Measurements from ENCODE around the gene MAP3K21. TPM values are rescaled to one million over a fixed set of nuclear protein-coding genes. Genes with fewer than 3 reads are reported as not detected.
A peak's percentile ranks its signal among the peaks of the same experiment; 100 is the strongest.

The MAP3K21 gene
- total RNA-seq: 1 to 10 TPM; 5.5 to 5.6 TPM

GRCh38 chr1:233327651-233328141 is at the start of gene MAP3K21:
Gene MAP3K21, plus strand, starts transcription at chr1:233327724. Its CDS starts 305 bp downstream, at chr1:233328029.
- H3K36me3 Mint-ChIP-seq: no peaks in the 10 kb centered on the region
- H3K27ac Mint-ChIP-seq: no peak within 1 kb of the TSS
- no peaks in the 10 kb centered on the region for H3K9me3 Mint-ChIP-seq
- no peak for DNase-seq
- H3K4me3 Mint-ChIP-seq: peak within 1 kb of the TSS; percentile 70
- intact Hi-C loops (cut with micrococcal nuclease): loop anchor here (1.0 kb wide), 1 partner anchor 32 kb away; the partner anchor contains the start of gene PCNX2
- peaks cover 13% of the 10 kb centered on the region for H3K4me1 Mint-ChIP-seq (ENCODE audit: low read depth)
- H3K27me3 Mint-ChIP-seq: no peaks in the 10 kb centered on the region
- ChIA-PET CTCF (interaction anchor here (0.7 to 2.0 kb wide), 3 partner anchors 23 to 38 kb away, joined by 3 to 6 read pairs (median 5); no protein-coding TSS in a partner anchor), POLR2A (interaction anchor here (1.1 kb wide), 1 partner anchor 33 kb away, joined by 3 read pairs; the partner anchor contains the start of gene PCNX2)

GRCh38 chr1:233278631-233279030 is 48.9 kb upstream of the MAP3K21 start:
- ChIA-PET POLR2A (no interaction called here), CTCF (interaction anchor here (0.6 kb wide), 1 partner anchor 85 kb away, joined by 3 read pairs; no protein-coding TSS in a partner anchor)
- Mint-ChIP-seq H3K4me3 (no peak overlapping the region), H3K36me3 (peaks cover 10% of the 10 kb centered on the region), H3K9me3 (no peaks in the 10 kb centered on the region), H3K27ac (no peak overlapping the region), H3K27me3 (no peaks in the 10 kb centered on the region), H3K4me1 (ENCODE audit: low read depth) (peaks cover 35% of the 10 kb centered on the region)
- DNase-seq: no peak
- intact Hi-C loops (cut with micrococcal nuclease): no loop called here

GRCh38 chr1:233279971-233280370 is 47.6 kb upstream of the MAP3K21 start:
- Mint-ChIP-seq H3K27ac (no peak overlapping the region), H3K4me3 (no peak overlapping the region), H3K36me3 (peaks cover 6% of the 10 kb centered on the region), H3K27me3 (no peaks in the 10 kb centered on the region), H3K9me3 (no peaks in the 10 kb centered on the region), H3K4me1 (ENCODE audit: low read depth) (peaks cover 45% of the 10 kb centered on the region)
- ChIA-PET POLR2A (interaction anchor here (0.7 to 1.1 kb wide), 2 partner anchors 15 to 17 kb away, joined by 3 read pairs; no protein-coding TSS in a partner anchor), CTCF (no interaction called here)
- intact Hi-C loops (cut with micrococcal nuclease): no loop called here
- no peak for DNase-seq

- Mint-ChIP-seq H3K4me1 (ENCODE audit: low read depth) (peaks cover 45% of the 10 kb centered on the region), H3K4me3 (peak overlapping the region; percentile 46), H3K27ac (peak overlapping the region; percentile 73), H3K9me3 (no peaks in the 10 kb centered on the region), H3K36me3 (peaks cover 10% of the 10 kb centered on the region), H3K27me3 (no peaks in the 10 kb centered on the region)
- peak; percentile 45 for DNase-seq
- CTCF ChIA-PET: interaction anchor here (1.5 kb wide), 1 partner anchor 13 kb away, joined by 4 read pairs; the partner anchor contains the start of gene PCNX2
- intact Hi-C loops (cut with micrococcal nuclease): loop anchor here (1.0 kb wide), 1 partner anchor 13 kb away; the partner anchor contains the start of gene PCNX2
- POLR2A ChIA-PET: no interaction called here
These were observed 45.6 kb upstream of the MAP3K21 start for GRCh38 chr1:233281711-233282581.

GRCh38 chr1:233282582-233282886 is 45.0 kb upstream of the MAP3K21 start:
- H3K36me3 Mint-ChIP-seq: peaks cover 7% of the 10 kb centered on the region
- POLR2A ChIA-PET: no interaction called here
- DNase-seq: no peak
- peaks cover 45% of the 10 kb centered on the region for H3K4me1 Mint-ChIP-seq (ENCODE audit: low read depth)
- peak overlapping the region; percentile 73 for H3K27ac Mint-ChIP-seq
- H3K9me3 Mint-ChIP-seq: no peaks in the 10 kb centered on the region
- CTCF ChIA-PET: interaction anchor here (1.5 kb wide), 1 partner anchor 13 kb away, joined by 4 read pairs; the partner anchor contains the start of gene PCNX2
- no peaks in the 10 kb centered on the region for H3K27me3 Mint-ChIP-seq
- intact Hi-C loops (cut with micrococcal nuclease): loop anchor here (1.0 kb wide), 1 partner anchor 13 kb away; the partner anchor contains the start of gene PCNX2
- H3K4me3 Mint-ChIP-seq: peak overlapping the region; percentile 46

GRCh38 chr1:233289676-233290075 is 37.8 kb upstream of the MAP3K21 start:
- Mint-ChIP-seq H3K27ac (no peak overlapping the region), H3K36me3 (peaks cover 19% of the 10 kb centered on the region), H3K4me1 (ENCODE audit: low read depth) (peaks cover 23% of the 10 kb centered on the region), H3K9me3 (no peaks in the 10 kb centered on the region), H3K27me3 (no peaks in the 10 kb centered on the region), H3K4me3 (no peak overlapping the region)
- ChIA-PET POLR2A (no interaction called here), CTCF (no interaction called here)
- no peak for DNase-seq
- intact Hi-C loops (cut with micrococcal nuclease): loop anchor here (10.0 kb wide), 1 partner anchor 655 kb away; the partner anchor contains the start of gene SIPA1L2

- CTCF ChIA-PET: no interaction called here
- Mint-ChIP-seq H3K9me3 (no peaks in the 10 kb centered on the region), H3K36me3 (peaks cover 22% of the 10 kb centered on the region), H3K4me3 (no peak overlapping the region), H3K27me3 (no peaks in the 10 kb centered on the region), H3K4me1 (ENCODE audit: low read depth) (peaks cover 27% of the 10 kb centered on the region), H3K27ac (no peak overlapping the region)
- DNase-seq: no peak
- POLR2A ChIA-PET: no interaction called here
- intact Hi-C loops (cut with micrococcal nuclease): loop anchor here (10.0 kb wide), 1 partner anchor 656 kb away; the partner anchor contains the start of gene SIPA1L2
These were observed 37.0 kb upstream of the MAP3K21 start for GRCh38 chr1:233290396-233291034.

- no peak overlapping the region for H3K27ac Mint-ChIP-seq
- H3K4me1 Mint-ChIP-seq (ENCODE audit: low read depth): peaks cover 31% of the 10 kb centered on the region
- intact Hi-C loops (cut with micrococcal nuclease): loop anchor here (2.0 to 10.0 kb wide), 2 partner anchors 25 to 659 kb away; partner anchors contain the start of gene SIPA1L2
- no peaks in the 10 kb centered on the region for H3K9me3 Mint-ChIP-seq
- H3K36me3 Mint-ChIP-seq: peaks cover 9% of the 10 kb centered on the region
- POLR2A ChIA-PET: interaction anchor here (1.1 kb wide), 1 partner anchor 664 kb away, joined by 3 read pairs; the partner anchor contains the start of gene SIPA1L2
- CTCF ChIA-PET: interaction anchor here (1.3 kb wide), 1 partner anchor 13 kb away, joined by 4 read pairs; no protein-coding TSS in a partner anchor
- DNase-seq: no peak
- no peaks in the 10 kb centered on the region for H3K27me3 Mint-ChIP-seq
- H3K4me3 Mint-ChIP-seq: no peak overlapping the region
These were observed 33.7 kb upstream of the MAP3K21 start for GRCh38 chr1:233293556-233294446.

- intact Hi-C loops (cut with micrococcal nuclease): loop anchor here (1.0 to 10.0 kb wide), 5 partner anchors 13 to 660 kb away; partner anchors contain the start of genes MAP3K21 and SIPA1L2
- POLR2A ChIA-PET: interaction anchor here (0.5 to 1.3 kb wide), 7 partner anchors 9 to 665 kb away, joined by 3 to 5 read pairs (median 3); partner anchors contain the start of genes MAP3K21 and SIPA1L2
- Mint-ChIP-seq H3K4me3 (peak overlapping the region; percentile 94), H3K9me3 (no peaks in the 10 kb centered on the region), H3K27ac (peak overlapping the region; percentile 96), H3K4me1 (ENCODE audit: low read depth) (peaks cover 31% of the 10 kb centered on the region), H3K27me3 (no peaks in the 10 kb centered on the region), H3K36me3 (peaks cover 2% of the 10 kb centered on the region)
- CTCF ChIA-PET: interaction anchor here (1.2 to 1.3 kb wide), 3 partner anchors 12 to 33 kb away, joined by 3 to 4 read pairs (median 4); partner anchors contain the start of gene MAP3K21
- DNase-seq: peak; percentile 67
These were observed 32.6 kb upstream of the MAP3K21 start for GRCh38 chr1:233294913-233295236.

- intact Hi-C loops (cut with micrococcal nuclease): loop anchor here (1.0 to 10.0 kb wide), 5 partner anchors 13 to 661 kb away; partner anchors contain the start of genes MAP3K21 and SIPA1L2
- peak; percentile 84 for DNase-seq
- ChIA-PET CTCF (interaction anchor here (1.2 to 1.3 kb wide), 2 partner anchors 13 to 32 kb away, joined by 3 to 4 read pairs; partner anchors contain the start of gene MAP3K21), POLR2A (interaction anchor here (1.0 to 1.3 kb wide), 4 partner anchors 9 to 665 kb away, joined by 3 to 5 read pairs (median 4); partner anchors contain the start of genes MAP3K21 and SIPA1L2)
- H3K9me3 Mint-ChIP-seq: no peaks in the 10 kb centered on the region
- no peaks in the 10 kb centered on the region for H3K27me3 Mint-ChIP-seq
- peaks cover 31% of the 10 kb centered on the region for H3K4me1 Mint-ChIP-seq (ENCODE audit: low read depth)
- peaks cover 2% of the 10 kb centered on the region for H3K36me3 Mint-ChIP-seq
- H3K4me3 Mint-ChIP-seq: peak within 1 kb of the TSS; percentile 94
- H3K27ac Mint-ChIP-seq: peak within 1 kb of the TSS; percentile 96
These were observed 32.1 kb upstream of the MAP3K21 start, which contains the start of gene PCNX2 for GRCh38 chr1:233295237-233295974. Gene PCNX2, minus strand, starts transcription at chr1:233295725. Its CDS starts 247 bp downstream, at chr1:233295478.

All from activated CD4-positive, alpha-beta memory T cell treated with anti-CD3 and anti-CD28 coated beads for 36 hours (primary cell).